Retinal pigment epithelial cell (primary cell): Measurements from ENCODE around the gene C1QTNF8.
"Not testable (repeated sequence)": the region's sequence is repeated elsewhere in the genome, so short reads cannot be mapped to it uniquely, and the experiment has no call there.

Experiments
- DNase-seq: peaks from one replicate; pipeline ENCODE4 v3.0.0-alpha.2; 2010; ENCODE audit warnings: low read depth
- H3K4me3 ChIP-seq: 2 replicates; pipeline ENCODE4 v1.5.1; 2011; ENCODE audit warnings: mild to moderate bottlenecking, low read length, control low read depth, moderate library complexity
- TF ChIP-seq, protein P1 (sequence below): conservative IDR thresholded peaks from 2 replicates; pipeline ENCODE4 v1.5.1; 2011; ENCODE audit warnings: low read depth, low read length, control low read depth, inconsistent platforms

The C1QTNF8 gene

GRCh38 chr16:1090620-1091587 is 5.1 kb downstream of the C1QTNF8 start:
- DNase-seq: no peak
- no peak overlapping the region for H3K4me3 ChIP-seq
- TF ChIP-seq, protein P1, sequence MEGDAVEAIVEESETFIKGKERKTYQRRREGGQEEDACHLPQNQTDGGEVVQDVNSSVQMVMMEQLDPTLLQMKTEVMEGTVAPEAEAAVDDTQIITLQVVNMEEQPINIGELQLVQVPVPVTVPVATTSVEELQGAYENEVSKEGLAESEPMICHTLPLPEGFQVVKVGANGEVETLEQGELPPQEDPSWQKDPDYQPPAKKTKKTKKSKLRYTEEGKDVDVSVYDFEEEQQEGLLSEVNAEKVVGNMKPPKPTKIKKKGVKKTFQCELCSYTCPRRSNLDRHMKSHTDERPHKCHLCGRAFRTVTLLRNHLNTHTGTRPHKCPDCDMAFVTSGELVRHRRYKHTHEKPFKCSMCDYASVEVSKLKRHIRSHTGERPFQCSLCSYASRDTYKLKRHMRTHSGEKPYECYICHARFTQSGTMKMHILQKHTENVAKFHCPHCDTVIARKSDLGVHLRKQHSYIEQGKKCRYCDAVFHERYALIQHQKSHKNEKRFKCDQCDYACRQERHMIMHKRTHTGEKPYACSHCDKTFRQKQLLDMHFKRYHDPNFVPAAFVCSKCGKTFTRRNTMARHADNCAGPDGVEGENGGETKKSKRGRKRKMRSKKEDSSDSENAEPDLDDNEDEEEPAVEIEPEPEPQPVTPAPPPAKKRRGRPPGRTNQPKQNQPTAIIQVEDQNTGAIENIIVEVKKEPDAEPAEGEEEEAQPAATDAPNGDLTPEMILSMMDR: no peak

DNA sequence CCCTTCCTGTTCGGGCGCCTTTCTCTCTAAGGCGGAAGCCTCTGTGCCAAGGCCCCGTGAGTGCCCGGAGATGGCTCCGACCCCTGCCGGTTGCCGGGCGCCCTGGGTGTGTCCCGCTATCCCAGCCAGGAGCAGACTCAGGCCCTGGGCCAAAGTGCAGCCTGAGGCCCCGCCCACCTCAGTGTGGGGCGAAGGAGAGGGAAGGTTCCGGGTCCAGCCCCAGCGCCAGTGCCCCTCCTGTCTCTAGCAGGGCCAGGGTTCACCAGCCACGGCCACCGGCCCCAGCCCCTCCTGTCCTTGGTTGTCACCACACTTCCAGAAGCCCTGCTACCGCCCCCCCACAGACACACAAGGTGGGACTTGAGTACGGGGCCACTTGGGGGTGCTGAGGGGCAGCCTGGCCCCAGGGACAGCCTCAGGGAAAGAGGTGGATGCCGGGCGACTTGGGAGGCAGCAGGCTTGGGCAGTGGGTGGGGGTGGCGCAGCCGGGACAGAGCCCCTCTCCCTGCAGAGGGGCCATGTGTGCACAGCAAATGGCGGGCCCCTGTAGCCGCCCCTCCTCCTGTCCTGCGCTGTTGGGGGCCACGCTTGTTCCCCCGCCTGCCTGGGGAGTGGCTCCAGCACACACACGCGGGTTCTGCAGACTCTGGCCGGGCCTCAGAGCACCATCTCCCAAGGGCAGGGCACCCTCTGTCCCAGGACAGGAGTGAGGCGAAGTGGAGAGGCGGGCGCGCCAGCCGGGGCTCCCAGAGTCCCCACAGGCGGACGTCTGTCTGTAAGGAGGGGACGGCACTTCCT is 6.0 kb downstream of the C1QTNF8 start:
- TF ChIP-seq, protein P1: peak; percentile 5
- no peak for DNase-seq

DNA sequence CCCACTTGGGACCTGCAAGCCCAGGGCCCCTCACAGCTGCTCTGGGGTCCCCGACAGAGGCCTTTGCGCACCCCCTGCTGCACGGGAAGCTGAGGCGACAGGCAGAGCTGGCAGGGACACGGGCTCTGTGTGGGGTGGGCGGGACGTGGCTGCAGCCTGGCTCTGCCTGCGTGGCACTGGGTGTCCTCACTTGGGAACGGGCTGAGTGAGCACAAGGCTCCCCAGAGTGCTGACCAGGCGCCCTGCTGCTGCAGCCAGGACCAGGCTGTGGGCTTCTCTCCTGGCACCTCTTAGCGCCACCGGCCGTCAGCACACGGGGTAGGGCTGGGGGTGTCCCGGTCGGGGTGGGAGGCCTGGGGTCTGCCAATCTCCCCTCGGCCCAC is 6.6 kb downstream of the C1QTNF8 start:
- TF ChIP-seq, protein P1: no peak
- no peak for DNase-seq
- H3K4me3 ChIP-seq: no peak overlapping the region

More for the DNA sequence above, 6.0 kb downstream of the C1QTNF8 start:
- H3K4me3 ChIP-seq: no peak overlapping the region

DNA sequence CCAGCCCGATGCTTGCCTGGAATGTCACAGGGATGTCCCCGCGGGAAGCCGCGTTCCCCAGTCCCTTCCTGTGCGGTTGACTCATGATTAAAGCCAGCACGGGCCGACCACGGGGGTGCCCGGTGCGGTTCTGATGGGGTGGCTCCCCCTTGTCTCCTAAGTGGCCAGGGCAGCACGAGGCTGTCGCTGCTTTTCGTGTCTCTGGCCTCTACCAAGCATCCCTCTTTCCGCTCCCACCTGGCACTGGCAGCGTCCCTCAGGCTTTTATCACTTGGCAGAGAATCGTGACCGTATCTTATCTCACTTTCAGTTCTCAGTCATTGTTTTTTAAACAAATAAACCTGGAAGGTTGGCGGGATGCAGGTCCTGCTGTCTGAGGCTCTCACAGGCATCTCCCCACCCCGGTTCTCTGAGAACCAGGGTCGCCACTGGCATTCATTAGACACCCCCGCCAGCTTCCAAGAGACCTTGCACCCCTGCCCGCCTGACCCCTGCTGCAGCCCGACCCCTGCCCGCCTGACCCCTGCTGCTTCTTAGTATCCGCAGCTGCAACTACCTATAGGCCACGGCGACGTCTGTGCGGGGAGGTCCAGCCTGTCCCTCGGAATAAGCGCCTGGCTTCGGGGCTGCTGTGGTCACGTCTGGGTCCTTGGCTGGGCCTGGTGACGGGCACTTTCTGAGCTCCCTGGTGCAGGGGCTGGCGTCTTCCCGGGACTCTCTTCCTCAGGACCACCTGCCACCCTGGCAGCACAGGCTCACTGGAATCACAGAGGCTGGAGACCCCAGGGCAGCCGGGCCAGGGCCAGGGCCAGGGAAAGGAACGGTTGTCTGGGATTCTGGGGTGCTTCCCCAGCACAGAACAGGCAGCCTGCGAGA is 7.5 kb downstream of the C1QTNF8 start:
- H3K4me3 ChIP-seq: no peak overlapping the region
- TF ChIP-seq, protein P1: no peak
- no peak for DNase-seq

DNA sequence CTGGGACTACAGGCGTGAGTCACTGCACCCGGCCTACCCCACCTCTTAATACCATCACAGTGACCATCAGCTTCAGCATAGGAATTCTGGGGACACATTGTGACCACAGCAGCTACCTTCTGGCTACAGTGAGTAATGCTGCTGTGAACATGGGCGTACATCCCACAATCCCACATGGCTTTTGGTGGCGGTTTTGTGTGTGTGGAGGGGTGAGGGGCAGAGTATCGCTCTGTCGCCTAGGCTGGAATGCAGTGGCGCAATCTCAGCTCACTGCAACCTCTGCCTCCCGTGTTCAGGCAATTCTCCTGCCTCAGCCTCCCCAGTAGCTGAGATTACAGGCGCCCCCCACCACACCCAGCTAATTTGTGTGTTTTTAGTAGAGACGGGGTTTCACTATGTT is 9.6 kb downstream of the C1QTNF8 start:
- not testable (repeated sequence) for H3K4me3 ChIP-seq, DNase-seq

GRCh38 chr16:1084971-1085370 is 11.1 kb downstream of the C1QTNF8 start:
- DNase-seq: no peak
- H3K4me3 ChIP-seq: no peak overlapping the region
- TF ChIP-seq, protein P1: no peak
